HEK293T (cell line): Measurements from ENCODE around the gene ZNF831.

Source experiments
- CTCF ChIA-PET: fragments of 350-600 bp; formaldehyde crosslinking; extraction: SDS; loops from one replicate; lab custom pipeline; 2021; ENCODE audit warnings: antibody characterized with exemption, inconsistent platforms; lab: Yijun Ruan, JAX
- POLR2A ChIA-PET: fragments of 350-600 bp; formaldehyde crosslinking; extraction: SDS; loops from one replicate; lab custom pipeline; 2020; ENCODE audit warnings: antibody characterized with exemption, inconsistent platforms; lab: Yijun Ruan, JAX
- DNase-seq: peaks from one replicate; pipeline ENCODE4 v3.0.0; 2012; ENCODE audit warnings: mixed read lengths; ENCODE audit errors: extremely low spot score
- ARNT ChIP-seq: fragments of 450-650 bp; IDR thresholded peaks from 2 replicates; pipeline ENCODE4 v1.6.1; 2017; ENCODE audit warnings: mild to moderate bottlenecking
- BHLHE40 ChIP-seq: fragments of 450-650 bp; IDR thresholded peaks from 2 replicates; pipeline ENCODE4 v1.6.1; 2016; ENCODE audit warnings: mild to moderate bottlenecking, moderate library complexity, borderline replicate concordance
- CTBP1 ChIP-seq: fragments of 450-650 bp; IDR thresholded peaks from 2 replicates; pipeline ENCODE4 v1.6.1; 2016; ENCODE audit warnings: borderline replicate concordance
- ELF4 ChIP-seq: fragments of 450-650 bp; IDR thresholded peaks from 2 replicates; pipeline ENCODE4 v1.6.1; 2017; ENCODE audit warnings: antibody characterized with exemption
- FOXA1 ChIP-seq: fragments of 450-650 bp; IDR thresholded peaks from 2 replicates; pipeline ENCODE4 v1.6.1; 2016; ENCODE audit warnings: mild to moderate bottlenecking
- FOXK2 ChIP-seq: fragments of 450-650 bp; IDR thresholded peaks from 2 replicates; pipeline ENCODE4 v1.6.1; 2016; ENCODE audit warnings: mild to moderate bottlenecking
- FOXM1 ChIP-seq: fragments of 450-650 bp; IDR thresholded peaks from 2 replicates; pipeline ENCODE4 v1.6.1; 2017; ENCODE audit warnings: mild to moderate bottlenecking, borderline replicate concordance
- HDGF ChIP-seq: fragments of 450-650 bp; IDR thresholded peaks from 2 replicates; pipeline ENCODE4 v1.6.1; 2017; ENCODE audit warnings: antibody characterized with exemption, borderline replicate concordance
- L3MBTL2 ChIP-seq: fragments of 450-650 bp; conservative IDR thresholded peaks from 2 replicates; pipeline ENCODE4 v1.6.1; 2016; ENCODE audit warnings: mild to moderate bottlenecking
- LEF1 ChIP-seq: fragments of 450-650 bp; IDR thresholded peaks from 2 replicates; pipeline ENCODE4 v1.6.1; 2017; ENCODE audit warnings: mild to moderate bottlenecking, borderline replicate concordance
- NFRKB ChIP-seq: fragments of 450-650 bp; IDR thresholded peaks from 2 replicates; pipeline ENCODE4 v1.6.1; 2016; ENCODE audit warnings: mild to moderate bottlenecking, moderate library complexity
- SP1 ChIP-seq: fragments of 450-650 bp; IDR thresholded peaks from 2 replicates; pipeline ENCODE4 v1.6.1; 2017
- SUZ12 ChIP-seq: fragments of 450-650 bp; IDR thresholded peaks from 2 replicates; pipeline ENCODE4 v1.6.1; 2016; ENCODE audit warnings: mild to moderate bottlenecking
- TARDBP ChIP-seq: fragments of 450-650 bp; IDR thresholded peaks from 2 replicates; pipeline ENCODE4 v1.6.1; 2016
- ZNF384 ChIP-seq: fragments of 450-650 bp; IDR thresholded peaks from 2 replicates; pipeline ENCODE4 v1.6.1; 2016
- TF ChIP-seq, protein P1 (sequence below): fragments of 450-650 bp; IDR thresholded peaks from 2 replicates; pipeline ENCODE4 v1.6.1; 2016

The ZNF831 gene

DNA sequence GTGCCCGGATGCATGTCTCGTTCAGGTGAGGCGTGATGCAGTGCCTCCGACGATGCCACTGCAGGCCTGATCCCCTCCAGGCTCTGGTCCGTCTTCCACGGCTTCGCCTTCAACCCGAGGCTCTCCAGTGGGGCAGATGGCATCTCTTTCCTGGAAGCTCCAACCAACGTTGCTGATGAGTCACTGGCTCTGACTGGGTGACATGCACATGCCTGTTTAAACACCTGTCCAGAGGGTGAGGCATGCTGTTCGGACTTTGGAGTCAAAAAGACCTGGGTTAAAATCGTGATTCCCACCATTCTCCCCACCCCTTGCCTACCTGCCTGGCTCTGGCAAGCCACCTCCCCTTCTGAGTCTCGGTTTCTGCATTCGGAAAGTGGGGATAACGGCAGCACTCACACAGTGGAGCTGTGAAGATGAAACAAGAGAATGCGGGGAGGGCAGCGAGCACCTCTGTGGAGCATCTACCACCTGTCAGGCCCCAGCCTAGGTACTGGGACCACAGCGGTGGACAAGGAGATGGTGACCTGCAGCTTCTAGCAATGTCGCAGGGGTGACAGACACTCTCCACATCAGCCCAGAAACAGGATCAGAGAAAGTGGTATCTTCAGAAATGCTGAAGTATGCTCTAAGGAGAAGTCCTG lies 128.2 kb downstream of the ZNF831 start:
- no peak for DNase-seq
- TF ChIP-seq ARNT (no peak), ELF4 (no peak), LEF1 (no peak), SUZ12 (no peak), BHLHE40 (no peak), SP1 (no peak), CTBP1 (no peak), ZNF384 (no peak), NFRKB (no peak), FOXM1 (no peak), HDGF (no peak), L3MBTL2 (no peak), FOXA1 (no peak), TARDBP (no peak), FOXK2 (no peak)
- TF ChIP-seq, protein P1, sequence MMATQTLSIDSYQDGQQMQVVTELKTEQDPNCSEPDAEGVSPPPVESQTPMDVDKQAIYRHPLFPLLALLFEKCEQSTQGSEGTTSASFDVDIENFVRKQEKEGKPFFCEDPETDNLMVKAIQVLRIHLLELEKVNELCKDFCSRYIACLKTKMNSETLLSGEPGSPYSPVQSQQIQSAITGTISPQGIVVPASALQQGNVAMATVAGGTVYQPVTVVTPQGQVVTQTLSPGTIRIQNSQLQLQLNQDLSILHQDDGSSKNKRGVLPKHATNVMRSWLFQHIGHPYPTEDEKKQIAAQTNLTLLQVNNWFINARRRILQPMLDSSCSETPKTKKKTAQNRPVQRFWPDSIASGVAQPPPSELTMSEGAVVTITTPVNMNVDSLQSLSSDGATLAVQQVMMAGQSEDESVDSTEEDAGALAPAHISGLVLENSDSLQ: no peak
- CTCF ChIA-PET: interaction anchor here (0.6 kb wide), 1 partner anchor 69 kb away, joined by 4 read pairs; no protein-coding TSS in a partner anchor
- POLR2A ChIA-PET: no interaction called here

GRCh38 chr20:59295531-59295930 lies 131.9 kb downstream of the ZNF831 start:
- DNase-seq: no peak
- TF ChIP-seq CTBP1 (no peak), BHLHE40 (no peak), LEF1 (no peak), ZNF384 (no peak), FOXM1 (no peak), ELF4 (no peak), L3MBTL2 (no peak), HDGF (no peak), NFRKB (no peak), SUZ12 (no peak), ARNT (no peak), FOXK2 (no peak), TARDBP (no peak), FOXA1 (no peak), SP1 (no peak)
- TF ChIP-seq, protein P1: no peak
- ChIA-PET POLR2A (no interaction called here), CTCF (no interaction called here)

DNA sequence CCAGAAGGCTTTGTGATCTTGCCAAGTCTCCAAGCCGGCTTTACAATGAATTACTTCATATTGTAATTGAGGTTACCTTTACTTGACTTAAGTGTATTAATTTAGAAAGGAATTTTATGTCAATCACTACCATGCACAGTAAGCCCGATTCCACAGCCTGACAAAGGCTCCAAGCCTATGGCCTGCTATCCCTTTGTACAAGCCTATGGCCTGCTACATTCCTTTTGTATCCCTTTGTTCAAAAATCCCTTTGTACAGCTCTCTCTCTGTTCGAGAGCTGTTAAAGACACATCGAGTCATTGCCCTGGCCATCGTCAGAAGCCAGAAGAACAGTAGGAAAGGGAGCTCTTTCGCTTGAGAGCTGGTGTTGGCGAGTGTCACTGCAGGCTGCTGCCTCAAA lies 134.1 kb downstream of the ZNF831 start:
- DNase-seq: no peak
- POLR2A ChIA-PET: no interaction called here
- CTCF ChIA-PET: interaction anchor here (1.0 to 1.4 kb wide), 2 partner anchors 9 to 15 kb away, joined by 3 to 5 read pairs; no protein-coding TSS in a partner anchor
- TF ChIP-seq NFRKB (no peak), FOXK2 (no peak), CTBP1 (no peak), FOXM1 (no peak), TARDBP (no peak), BHLHE40 (no peak), FOXA1 (no peak), LEF1 (no peak), L3MBTL2 (no peak), ZNF384 (no peak), ARNT (no peak), SP1 (no peak), SUZ12 (no peak), ELF4 (no peak), HDGF (no peak)
- TF ChIP-seq, protein P1: no peak

GRCh38 chr20:59299945-59300332 lies 136.3 kb downstream of the ZNF831 start:
- ChIA-PET CTCF (no interaction called here), POLR2A (no interaction called here)
- DNase-seq: no peak
- TF ChIP-seq ELF4: no peak
- TF ChIP-seq, protein P1: no peak
- no peak for TF ChIP-seq SP1
- no peak for TF ChIP-seq FOXA1
- TF ChIP-seq ARNT: no peak
- TF ChIP-seq LEF1: no peak
- TF ChIP-seq TARDBP: no peak
- TF ChIP-seq ZNF384: no peak
- TF ChIP-seq CTBP1: no peak
- TF ChIP-seq HDGF: no peak
- TF ChIP-seq BHLHE40: no peak
- no peak for TF ChIP-seq L3MBTL2
- TF ChIP-seq SUZ12: no peak
- TF ChIP-seq FOXK2: no peak
- TF ChIP-seq NFRKB: no peak
- TF ChIP-seq FOXM1: no peak

GRCh38 chr20:59300333-59301081 lies 136.9 kb downstream of the ZNF831 start, which contains the start of gene EDN3:
EDN3 (plus strand) TSS chr20:59300611; CDS start chr20:59300813, 202 bp downstream.
- TF ChIP-seq FOXA1: no peak
- no peak for TF ChIP-seq FOXK2
- TF ChIP-seq L3MBTL2: no peak
- no peak for TF ChIP-seq BHLHE40
- TF ChIP-seq NFRKB: no peak
- CTCF ChIA-PET: no interaction called here
- POLR2A ChIA-PET: no interaction called here
- DNase-seq: no peak
